ENCODE measurements around the gene SOCS6. TPM values are rescaled to one million over a fixed set of nuclear protein-coding genes. Genes with fewer than 3 reads are reported as not detected.

SOCS6 gene
- total and polyA plus RNA-seq, 2 donors (not counting 3 experiments of a cell fraction or from before 2014, with no cell fraction given): 8.6 to 15.0 TPM

GRCh38 chr18:70271742-70272141 is 17.1 kb upstream of the SOCS6 start:
- no peak for DNase-seq (ENCODE audit: low read depth, low spot score)
- H3K27me3 ChIP-seq (ENCODE audit: control insufficient read depth in 2 of 2, insufficient read depth in 2 of 2, low read length in 2 of 2): no peaks in the 10 kb centered on the region
- H3K9me3 ChIP-seq (replicated peaks; ENCODE audit: control insufficient read depth, insufficient read depth, low read length): no peaks in the 10 kb centered on the region
- intact Hi-C loops (cut with micrococcal nuclease): no loop called here
- no peak overlapping the region for H3K9ac ChIP-seq (replicated peaks; ENCODE audit: extremely low read depth, insufficient read depth, low read length)
- no TSS peak for BruUV-seq (replicated peaks)
- no peak overlapping the region for H3K4me2 ChIP-seq (ENCODE audit: insufficient read depth, low read length)
- H3K27ac ChIP-seq (ENCODE audit: insufficient read depth, low read depth, low read length): no peak overlapping the region
- FAIRE-seq: no peak
- H3K79me2 ChIP-seq (ENCODE audit: control insufficient read depth, insufficient read depth, low read length): no peaks in the 10 kb centered on the region
- no peaks in the 10 kb centered on the region for H3K4me1 ChIP-seq (ENCODE audit: control insufficient read depth, extremely low read depth, insufficient read depth, low read length)
- CTCF ChIA-PET: no interaction called here
- POLR2A ChIA-PET: no interaction called here
- H4K20me1 ChIP-seq (replicated peaks; ENCODE audit: control insufficient read depth, extremely low read depth, insufficient read depth, low read length): no peaks in the 10 kb centered on the region
- dilution Hi-C loops (cut with MboI; ENCODE audit: extremely low pct_ligation_motif_present, low sequenced_read_pairs): no loop called here
- no peak for TF ChIP-seq CTCF (IDR thresholded peaks at IDR 0.05; ENCODE audit: extremely low read depth in 1 of 2, insufficient read depth in 1 of 2, low read depth in 1 of 2, low read length in 2 of 2)
- no peak for TF ChIP-seq POLR2A (IDR thresholded peaks at IDR 0.05; ENCODE audit: low read depth, low read length)
- TF ChIP-seq MAX (IDR thresholded peaks at IDR 0.05; ENCODE audit: insufficient read depth, insufficient read length): no peak
- TF ChIP-seq POLR2AphosphoS5 (IDR thresholded peaks at IDR 0.05; ENCODE audit: insufficient read depth, low read depth, low read length): no peak
- no peak for TF ChIP-seq GATA2 (IDR thresholded peaks at IDR 0.05; ENCODE audit: insufficient read depth, insufficient read length, low read depth, low read length)
- no peak for TF ChIP-seq EZH2 (IDR thresholded peaks at IDR 0.05; ENCODE audit: borderline replicate concordance, low read depth, low read length, severe bottlenecking)
- no peak for TF ChIP-seq MYC (IDR thresholded peaks at IDR 0.05; ENCODE audit: low read depth, low read length)
- no peak for TF ChIP-seq JUN (IDR thresholded peaks at IDR 0.05; ENCODE audit: borderline replicate concordance, insufficient read depth, insufficient read length, low read depth)
- H3K9me1 ChIP-seq (replicated peaks; ENCODE audit: control insufficient read depth, extremely low read depth, insufficient read depth, low read length): no peaks in the 10 kb centered on the region
- no peak overlapping the region for H2AFZ ChIP-seq (ENCODE audit: low read depth, low read length)
- no peaks in the 10 kb centered on the region for H3K36me3 ChIP-seq (ENCODE audit: control insufficient read depth in 2 of 2, extremely low read depth in 1 of 2, insufficient read depth in 2 of 2, low read length in 2 of 2)
- H3K4me3 ChIP-seq (replicated peaks in 1 of 3; ENCODE audit: insufficient read depth in 1 of 3, low read depth in 1 of 3, low read length in 3 of 3): no peak overlapping the region

Data from endothelial cell of umbilical vein (primary cell).